GM23248 (cell line): Measurements from ENCODE around the gene LIN54.

Source experiments
- EZH2 ChIP-seq: fragments of 200-600 bp; sonication (generic); IDR thresholded peaks from 2 replicates; pipeline ENCODE4 v1.6.1; 2018; ENCODE audit warnings: antibody characterized with exemption, mild to moderate bottlenecking; ENCODE audit not compliant: insufficient read depth, poor library complexity, severe bottlenecking
- EZH2phosphoT487 ChIP-seq: fragments of 200-600 bp; sonication (generic); IDR thresholded peaks from 2 replicates; pipeline ENCODE4 v1.6.1; 2018; ENCODE audit warnings: antibody characterized with exemption, moderate library complexity, mild to moderate bottlenecking, low read depth; ENCODE audit not compliant: insufficient read depth

- TF ChIP-seq EZH2 (no peak), EZH2phosphoT487 (no peak)
Measured at GRCh38 chr4:82919386-82919785, 91.2 kb downstream of the LIN54 start.
